ENCODE results near the gene TWIST1.

GRCh38 chr7:19114551-19114855, 2.9 kb downstream of the TWIST1 start:
- TF ChIP-seq CTCF (conservative IDR thresholded peaks at IDR 0.05; ENCODE audit: low read length) (no peak), EZH2phosphoT487 (IDR thresholded peaks at IDR 0.05; ENCODE audit: borderline replicate concordance, low read depth, low read length) (no peak)

Measured in OCI-LY7 (cell line).